ENCODE data around the gene KIF1C.

KIF1C gene

DNA sequence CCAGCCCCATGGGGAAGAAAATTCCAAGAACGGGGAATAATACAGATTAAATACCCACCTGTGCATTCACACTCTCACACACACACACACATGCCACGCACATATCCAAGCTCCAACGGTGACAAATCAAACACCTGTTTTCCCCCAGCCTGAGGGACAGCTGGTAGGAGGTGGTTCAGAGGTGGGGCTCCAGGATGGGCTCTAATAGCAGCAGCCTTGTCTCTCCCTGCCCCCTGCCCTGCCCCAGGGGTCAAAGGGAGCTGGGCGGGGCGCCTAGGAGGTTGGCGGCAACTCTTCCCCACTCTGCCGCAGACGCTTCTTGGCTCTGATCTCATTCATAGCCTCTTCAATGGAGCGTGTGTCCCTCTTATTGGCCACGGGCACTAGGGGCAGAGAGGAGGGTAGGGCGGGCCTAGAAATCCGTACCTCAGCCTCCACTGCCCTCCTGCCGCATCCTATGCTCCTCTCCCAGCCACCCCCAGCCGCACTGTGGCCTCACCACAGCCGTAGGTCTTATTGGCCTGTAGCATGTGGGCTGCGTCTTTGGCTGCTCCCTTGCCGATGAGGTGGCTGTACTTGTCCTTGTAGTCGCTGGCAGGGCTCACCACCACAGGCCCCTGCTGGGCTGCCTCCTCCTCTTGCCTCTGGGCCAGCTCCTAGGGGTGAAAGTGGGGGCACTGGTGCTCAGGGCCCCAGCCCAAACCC is 38.3 kb upstream of the KIF1C start:
- no peak overlapping the region for H3K4me3 ChIP-seq (ENCODE audit: control insufficient read depth, low read depth, low read length)
- no peak for DNase-seq (ENCODE audit: low read depth)
- TF ChIP-seq, protein P1, sequence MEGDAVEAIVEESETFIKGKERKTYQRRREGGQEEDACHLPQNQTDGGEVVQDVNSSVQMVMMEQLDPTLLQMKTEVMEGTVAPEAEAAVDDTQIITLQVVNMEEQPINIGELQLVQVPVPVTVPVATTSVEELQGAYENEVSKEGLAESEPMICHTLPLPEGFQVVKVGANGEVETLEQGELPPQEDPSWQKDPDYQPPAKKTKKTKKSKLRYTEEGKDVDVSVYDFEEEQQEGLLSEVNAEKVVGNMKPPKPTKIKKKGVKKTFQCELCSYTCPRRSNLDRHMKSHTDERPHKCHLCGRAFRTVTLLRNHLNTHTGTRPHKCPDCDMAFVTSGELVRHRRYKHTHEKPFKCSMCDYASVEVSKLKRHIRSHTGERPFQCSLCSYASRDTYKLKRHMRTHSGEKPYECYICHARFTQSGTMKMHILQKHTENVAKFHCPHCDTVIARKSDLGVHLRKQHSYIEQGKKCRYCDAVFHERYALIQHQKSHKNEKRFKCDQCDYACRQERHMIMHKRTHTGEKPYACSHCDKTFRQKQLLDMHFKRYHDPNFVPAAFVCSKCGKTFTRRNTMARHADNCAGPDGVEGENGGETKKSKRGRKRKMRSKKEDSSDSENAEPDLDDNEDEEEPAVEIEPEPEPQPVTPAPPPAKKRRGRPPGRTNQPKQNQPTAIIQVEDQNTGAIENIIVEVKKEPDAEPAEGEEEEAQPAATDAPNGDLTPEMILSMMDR (IDR thresholded peaks at IDR 0.05; ENCODE audit: control insufficient read depth, insufficient read depth, low read depth, low read length, missing control alignments): no peak

DNA sequence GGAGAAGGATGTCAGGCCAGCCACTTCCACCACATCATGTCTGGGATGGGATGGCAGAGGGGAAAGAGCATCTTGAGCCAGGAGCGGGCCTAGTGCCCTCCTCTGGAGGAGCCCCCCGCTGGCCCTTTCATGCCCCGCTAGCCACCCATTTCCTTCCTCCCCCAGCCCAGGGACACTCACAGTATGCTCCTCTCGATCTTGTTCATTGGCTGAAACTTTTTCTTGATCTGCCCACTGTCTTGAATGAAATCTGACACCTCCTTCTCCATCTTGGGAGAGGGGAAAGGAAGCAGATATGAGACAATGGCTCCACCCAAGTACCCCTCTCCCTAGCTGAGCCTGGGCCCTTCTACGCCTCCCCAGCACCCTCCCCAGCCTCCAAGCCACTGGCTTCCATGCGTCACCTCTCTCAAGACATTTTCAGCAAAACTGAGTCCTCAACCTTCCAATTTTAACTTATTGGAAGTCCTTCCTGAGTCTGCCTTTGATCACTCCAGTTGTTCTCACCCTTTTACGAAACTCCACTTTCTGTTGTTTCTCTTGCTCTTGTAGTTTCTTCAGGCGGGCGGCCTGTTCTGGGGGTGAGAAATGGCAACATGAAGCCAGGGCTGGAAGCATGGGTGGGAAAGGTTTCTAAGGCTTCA is 37.3 kb upstream of the KIF1C start:
- no peak for DNase-seq (ENCODE audit: low read depth)
- H3K4me3 ChIP-seq (ENCODE audit: control insufficient read depth, low read depth, low read length): no peak overlapping the region
- TF ChIP-seq, protein P1 (IDR thresholded peaks at IDR 0.05; ENCODE audit: control insufficient read depth, insufficient read depth, low read depth, low read length, missing control alignments): no peak

DNA sequence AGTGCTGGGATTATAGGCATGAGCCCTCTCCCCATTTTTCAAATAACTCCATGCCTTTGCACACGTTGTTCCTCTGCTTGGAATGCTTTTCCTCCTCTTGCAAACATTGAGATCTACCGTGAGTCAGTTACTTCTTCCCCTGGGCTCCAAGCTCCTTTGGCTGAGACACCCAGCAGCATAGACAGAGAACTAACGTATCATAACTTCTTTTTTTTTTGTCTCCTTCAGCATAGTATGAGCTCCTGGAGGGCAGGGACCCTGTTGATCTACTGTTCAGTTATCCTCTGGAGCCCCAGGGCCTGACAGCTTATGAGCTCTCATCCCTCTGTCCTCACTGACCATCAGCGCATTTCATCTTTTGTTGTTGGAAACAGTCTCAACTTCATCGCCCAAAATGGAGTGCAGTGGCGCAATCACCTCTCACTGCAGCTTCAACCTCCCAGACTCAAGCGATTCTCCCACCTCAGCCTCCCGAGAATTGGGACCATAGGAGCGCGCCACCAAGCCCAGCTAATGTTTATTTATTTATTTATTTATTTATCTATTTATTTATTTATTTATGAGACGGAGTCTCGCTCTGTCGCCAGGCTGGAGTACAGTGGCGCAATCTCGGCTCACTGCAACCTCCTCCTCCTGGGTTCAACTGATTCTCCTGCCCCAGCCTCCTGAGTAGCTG is 32.3 kb upstream of the KIF1C start:
- TF ChIP-seq, protein P1 (IDR thresholded peaks at IDR 0.05; ENCODE audit: control insufficient read depth, insufficient read depth, low read depth, low read length, missing control alignments): no peak
- H3K4me3 ChIP-seq (ENCODE audit: control insufficient read depth, low read depth, low read length): no peak overlapping the region
- DNase-seq (ENCODE audit: low read depth): no peak

DNA sequence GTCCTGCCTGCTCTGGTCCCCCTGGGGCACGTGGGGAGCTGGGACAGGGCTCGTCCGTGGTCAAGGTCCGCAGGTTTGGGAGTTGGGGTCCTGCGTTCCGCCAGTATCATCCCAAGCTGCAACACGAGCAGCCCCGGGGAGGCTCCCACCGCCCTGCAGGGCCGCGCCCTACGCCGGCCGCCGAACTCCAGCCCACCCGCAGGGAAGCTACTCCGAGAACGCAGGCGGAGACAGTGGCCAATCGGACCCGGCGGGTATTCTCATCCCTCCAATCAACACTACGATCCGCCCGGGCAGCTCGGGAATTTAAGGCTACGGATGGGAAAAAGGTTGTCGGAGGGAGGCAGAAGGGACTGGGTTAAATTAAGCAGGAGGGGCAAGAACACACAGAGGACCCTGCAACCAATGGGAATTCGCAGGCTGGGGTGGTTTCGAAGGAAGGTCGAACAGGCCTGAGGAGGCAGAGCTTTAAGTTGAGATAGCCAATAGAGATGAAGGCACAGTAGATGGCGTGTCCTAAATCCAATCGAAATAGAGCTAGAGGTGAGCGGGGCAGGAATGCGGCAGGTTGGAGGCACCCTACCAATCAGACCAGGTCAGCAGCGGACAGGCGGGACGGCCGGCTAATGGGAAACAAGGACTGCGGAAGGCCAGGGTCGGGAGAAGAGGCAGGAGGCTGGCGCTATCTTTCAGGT is 30.8 kb upstream of the KIF1C start:
- DNase-seq (ENCODE audit: low read depth): peak; percentile 98
- H3K4me3 ChIP-seq (ENCODE audit: control insufficient read depth, low read depth, low read length): peak overlapping the region; percentile 87
- TF ChIP-seq, protein P1 (IDR thresholded peaks at IDR 0.05; ENCODE audit: control insufficient read depth, insufficient read depth, low read depth, low read length, missing control alignments): no peak

DNA sequence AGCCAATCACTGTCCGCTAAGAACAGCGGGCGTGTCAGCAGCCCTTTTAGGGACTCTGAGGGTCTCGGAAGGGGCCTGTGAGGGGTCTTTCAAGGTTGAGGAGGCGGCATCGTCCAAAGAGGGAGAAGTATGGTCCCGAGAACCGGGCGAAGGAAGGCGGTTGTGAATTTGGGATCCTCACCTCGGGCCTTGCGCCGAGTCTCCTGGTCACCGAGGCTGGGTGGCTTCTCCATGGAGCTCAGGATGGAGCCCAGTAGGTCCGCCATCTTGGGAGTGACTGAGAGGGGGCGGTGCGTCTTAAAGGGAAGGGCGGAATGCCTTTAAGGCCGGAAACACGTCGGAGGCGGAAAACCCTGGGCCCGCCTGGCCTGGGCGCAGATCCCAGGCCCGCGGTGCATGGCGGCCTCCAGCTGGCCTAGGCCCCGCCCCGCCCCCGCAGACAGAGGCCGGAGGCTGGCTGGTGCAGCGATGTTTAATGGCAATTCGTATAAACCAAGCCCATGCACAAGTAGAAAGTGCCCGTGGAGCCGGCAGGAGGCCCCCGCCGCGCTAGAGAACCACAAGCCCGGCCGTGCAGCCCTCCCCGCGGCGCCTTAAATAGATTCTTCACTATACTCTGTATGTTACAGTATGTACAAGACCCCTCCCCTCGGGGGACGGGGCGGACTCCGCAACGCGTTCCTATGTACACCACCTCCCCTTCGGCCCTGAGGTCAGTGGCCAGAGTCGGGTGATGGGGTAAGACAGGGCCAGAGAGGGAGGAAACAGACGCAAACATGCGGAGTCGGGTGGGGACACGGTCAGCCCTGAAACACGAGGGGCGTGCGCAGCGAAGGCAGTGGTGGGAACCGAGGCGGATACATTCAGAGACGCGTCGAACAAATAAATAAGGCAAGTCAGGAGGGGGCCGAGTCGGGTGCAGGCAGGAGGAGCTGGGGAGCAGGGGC is 29.9 kb upstream of the KIF1C start, which contains the start of gene SPAG7:
TSS of gene SPAG7 (minus strand) at position 279 of the 947 bp plus-strand sequence. CDS start at position 266, 13 bp downstream.
- TF ChIP-seq, protein P1 (IDR thresholded peaks at IDR 0.05; ENCODE audit: control insufficient read depth, insufficient read depth, low read depth, low read length, missing control alignments): no peak
- peak; percentile 94 for DNase-seq (ENCODE audit: low read depth)
- peak within 1 kb of the TSS; percentile 87 for H3K4me3 ChIP-seq (ENCODE audit: control insufficient read depth, low read depth, low read length)

Measured in AG09309 (cell line).